K562 (cell line): Measurements from ENCODE around the gene RPL28. TPM values are rescaled to one million over a fixed set of nuclear protein-coding genes. Genes with fewer than 3 reads are reported as not detected.

Source experiments
- ATAC-seq: fragments of 200-7000 bp; cut with Tn5 transposase; 3 replicates; pipeline ENCODE4 v1.9.1; 2020; ENCODE audit warnings: moderate library complexity
- BruUV-seq: library from RNA; stranded (reverse); fragments of 400-500 nt; replicated peaks from 2 replicates; lab custom pipeline; 2021; lab: Mats Ljungman, UMichigan
- CTCF ChIA-PET: fragments of 300-600 bp; formaldehyde crosslinking; extraction: SDS; loops from one replicate; lab custom pipeline; 2021; ENCODE audit warnings: low intra/inter-chr PET ratio; lab: Yijun Ruan, JAX
- POLR2A ChIA-PET: fragments of 300-600, 350-650 bp; sonication (Branson Sonifier 250); formaldehyde crosslinking; extraction: SDS; loops from one replicate; lab custom pipeline; 2021; ENCODE audit warnings: antibody characterized with exemption, inconsistent platforms; lab: Yijun Ruan, JAX
- DNase-seq, 4 experiments: peaks; one replicate each; pipeline versions ENCODE4 v3.0.0 to v3.0.0-alpha.2; 2011 to 2018; ENCODE audit warnings: low spot score in 3 of 4, mixed read lengths in 3 of 4; ENCODE audit errors: extremely low read depth in 1 of 4
- FAIRE-seq: peaks from 2 replicates; lab custom pipeline; 2011; peaks lifted over from hg19 to GRCh38; lab: Jason Lieb, UNC
- H2AFZ ChIP-seq: 2 replicates; pipeline ENCODE4 v1.6.0; 2011; ENCODE audit warnings: low read depth, low read length, control low read depth, inconsistent platforms
- H3K27ac ChIP-seq: fragments of 200-600 bp; 3 replicates; pipeline ENCODE4 v1.8.0; 2011; ENCODE audit warnings: low read depth, mild to moderate bottlenecking, control low read depth, inconsistent platforms, low read length, moderate library complexity, mixed read lengths; ENCODE audit errors: extremely low read depth
- H3K27me3 ChIP-seq, 2 experiments: fragments of 300-600 bp in 1 of 2; 2 replicates in 1 of 2; 3 replicates in 1 of 2; pipeline versions ENCODE4 v1.6.0 to v1.8.0; 2011; ENCODE audit warnings: inconsistent platforms in 2 of 2, low read length in 2 of 2, mild to moderate bottlenecking in 1 of 2, mixed read lengths in 1 of 2, moderate library complexity in 1 of 2; ENCODE audit not compliant: control insufficient read depth in 2 of 2, insufficient read depth in 2 of 2
- H3K36me3 ChIP-seq: fragments of 300-600 bp; 3 replicates; pipeline ENCODE4 v1.8.0; 2011; ENCODE audit warnings: mild to moderate bottlenecking, low read length, inconsistent platforms; ENCODE audit not compliant: control insufficient read depth, insufficient read depth
- H3K4me1 ChIP-seq, 2 experiments: fragments of 200-600 bp in 1 of 2; replicated peaks in 1 of 2; 2 replicates in 1 of 2; 3 replicates in 1 of 2; pipeline versions ENCODE4 v1.5.1 to v1.8.0; 2011; ENCODE audit warnings: inconsistent platforms in 2 of 2, low read length in 2 of 2, mild to moderate bottlenecking in 1 of 2, mixed read lengths in 1 of 2, moderate library complexity in 1 of 2; ENCODE audit not compliant: control insufficient read depth in 2 of 2, insufficient read depth in 2 of 2
- H3K4me2 ChIP-seq: 2 replicates; pipeline ENCODE4 v1.6.1; 2011; ENCODE audit warnings: low read length, control low read depth, inconsistent platforms, mixed read lengths; ENCODE audit not compliant: insufficient read depth
- H3K4me3 ChIP-seq: fragments of 200-600 bp; sonication (generic), shearing (Covaris generic); 2 replicates; pipeline ENCODE4 v1.5.1; 2016; ENCODE audit warnings: control low read depth, inconsistent platforms
- H3K79me2 ChIP-seq: fragments of 200-600 bp; 3 replicates; pipeline ENCODE4 v1.8.0; 2011; ENCODE audit warnings: low read length, inconsistent platforms; ENCODE audit not compliant: control insufficient read depth, insufficient read depth
- H3K9ac ChIP-seq, 2 experiments: 2 replicates each; pipeline versions ENCODE4 v1.6.0 to v1.6.1; 2011; ENCODE audit warnings: low read depth in 2 of 2, low read length in 2 of 2, control low read depth in 1 of 2, inconsistent platforms in 1 of 2, mild to moderate bottlenecking in 1 of 2, mixed read lengths in 1 of 2; ENCODE audit not compliant: insufficient read depth in 1 of 2
- H3K9me1 ChIP-seq: one replicate; pipeline ENCODE4 v1.6.0; 2011; ENCODE audit warnings: inconsistent platforms, mild to moderate bottlenecking, low read length, moderate library complexity; ENCODE audit not compliant: control insufficient read depth, insufficient read depth
- H3K9me3 ChIP-seq: replicated peaks from 2 replicates; pipeline ENCODE4 v1.5.1; 2011; ENCODE audit warnings: low read depth, low read length, inconsistent platforms; ENCODE audit not compliant: control insufficient read depth, insufficient read depth
- H4K20me1 ChIP-seq: replicated peaks from 2 replicates; pipeline ENCODE4 v1.6.1; 2011; ENCODE audit warnings: low read length, inconsistent platforms, mixed read lengths; ENCODE audit not compliant: control insufficient read depth, insufficient read depth
- CBX3 ChIP-seq, 2 experiments: IDR thresholded peaks; 1 replicate in 1 of 2; 2 replicates in 1 of 2; pipeline ENCODE4 v1.6.1; 2012; ENCODE audit warnings: inconsistent platforms in 2 of 2, low read length in 2 of 2, borderline replicate concordance in 1 of 2, control low read depth in 1 of 2
- EGR1 ChIP-seq: fragments of 450-650 bp; conservative IDR thresholded peaks from 2 replicates; pipeline ENCODE4 v1.6.1; 2017; ENCODE audit warnings: mild to moderate bottlenecking
- FOS ChIP-seq: IDR thresholded peaks from 3 replicates; pipeline ENCODE4 v1.6.1; 2011; ENCODE audit not compliant: insufficient read length; ENCODE audit errors: extremely low read depth
- GTF2A2 ChIP-seq: IDR thresholded peaks from 2 replicates; pipeline ENCODE4 v1.6.1; 2016; ENCODE audit warnings: mild to moderate bottlenecking, missing genetic modification characterization, missing compliant biosample characterization
- NCOA1 ChIP-seq: fragments of 450-650 bp; IDR thresholded peaks from 2 replicates; pipeline ENCODE4 v1.6.1; 2016; ENCODE audit warnings: low read depth
- RBM34 ChIP-seq: fragments of 200-400 bp; formaldehyde crosslinking; IDR thresholded peaks from 2 replicates; pipeline ENCODE4 v1.6.1; 2018; ENCODE audit warnings: low read length, borderline replicate concordance; ENCODE audit not compliant: insufficient read depth
- TBP ChIP-seq: optimal IDR thresholded peaks from 2 replicates; pipeline ENCODE3; 2011; ENCODE audit warnings: low read depth, low read length, improper control_type of control experiment
- ZNF212 ChIP-seq: fragments of 450-650 bp; formaldehyde crosslinking; IDR thresholded peaks from 2 replicates; pipeline ENCODE4 v1.4.0; 2020; ENCODE audit warnings: mild to moderate bottlenecking
- ZNF785 ChIP-seq: fragments of 250-450 bp; sonication (Bioruptor Pico); IDR thresholded peaks from 2 replicates; pipeline ENCODE4 v1.4.0; 2020; ENCODE audit warnings: mild to moderate bottlenecking
- WGBS: fragments of 100-300 bp; shearing (Covaris generic); methylation state at CpG from one replicate; pipeline ENCODE4 v1.1.6; 2016; ENCODE audit warnings: low coverage, mixed read lengths; ENCODE audit not compliant: insufficient coverage; ENCODE audit errors: missing lambda C conversion rate; 5-methylcytosine and 5-hydroxymethylcytosine counted together
- in situ Hi-C: fragments of 300-500 bp; cut with MboI; formaldehyde crosslinking; loops from 4 replicates; pipeline ENCODE4 v1.15.0; 2018; ENCODE audit warnings: inconsistent platforms, mixed read lengths
- intact Hi-C: fragments of 100-400 bp; cut with micrococcal nuclease; formaldehyde crosslinking; loops from 2 replicates; pipeline ENCODE4 v1.14.2; 2022
- polyA plus RNA-seq, 8 experiments: library from polyadenylated mRNA; depleted of rRNA in 4 of 8; stranded (reverse) in 5 of 8; unstranded in 3 of 8; fragments of >200 nt; fragmentation: Nextera tagmentation in 2 of 8; fragmentation: Illumina TruSeq in 1 of 8; extraction: Ambion mirVana in 2 of 8; extraction: Trizol in 1 of 8; gene quantifications; 2 replicates each; pipeline versions ENCODE4 v1.2.1 to v1.2.3, GENCODE V29; 2011 to 2014; ENCODE audit warnings: inconsistent platforms in 1 of 8, missing spikeins in 1 of 8
- total RNA-seq, 7 experiments: library from RNA; depleted of rRNA in 6 of 7; stranded (reverse); fragments of >200 nt in 6 of 7; fragmentation: Illumina TruSeq in 2 of 7; extraction: Trizol in 2 of 7; gene quantifications; 2 replicates each; pipeline versions ENCODE4 v1.2.1 to v1.2.3, GENCODE V29; 2011 to 2021; ENCODE audit warnings: low replicate concordance in 1 of 7
- TF ChIP-seq, protein P1 (sequence below): fragments of 450-650 bp; IDR thresholded peaks from 2 replicates; pipeline ENCODE4 v1.6.1; 2017; ENCODE audit warnings: antibody characterized with exemption, mild to moderate bottlenecking
- TF ChIP-seq, protein P2 (sequence below): fragments of 250-450 bp; sonication (Bioruptor Pico); IDR thresholded peaks from 2 replicates; pipeline ENCODE4 v1.8.0; 2022; ENCODE audit warnings: inconsistent platforms
- TF ChIP-seq, protein P3 (sequence below), 3 experiments: fragments of 200-800 bp in 1 of 3; sonication (Bioruptor generic) in 1 of 3; sonication (generic) in 1 of 3; formaldehyde crosslinking in 1 of 3; IDR thresholded peaks; 2 replicates each; pipeline versions ENCODE4 v1.6.1 to v1.8.0; 2016 to 2022; ENCODE audit warnings: mild to moderate bottlenecking in 2 of 3, missing compliant biosample characterization in 2 of 3, missing genetic modification characterization in 2 of 3, missing genetic modification reagents in 1 of 3

RPL28 gene
- total and polyA plus RNA-seq, 9 of the 15 experiments (the other 6 are each of a cell fraction or from before 2014, with no cell fraction given) = 124 to 3,106 (median 622) TPM

DNA sequence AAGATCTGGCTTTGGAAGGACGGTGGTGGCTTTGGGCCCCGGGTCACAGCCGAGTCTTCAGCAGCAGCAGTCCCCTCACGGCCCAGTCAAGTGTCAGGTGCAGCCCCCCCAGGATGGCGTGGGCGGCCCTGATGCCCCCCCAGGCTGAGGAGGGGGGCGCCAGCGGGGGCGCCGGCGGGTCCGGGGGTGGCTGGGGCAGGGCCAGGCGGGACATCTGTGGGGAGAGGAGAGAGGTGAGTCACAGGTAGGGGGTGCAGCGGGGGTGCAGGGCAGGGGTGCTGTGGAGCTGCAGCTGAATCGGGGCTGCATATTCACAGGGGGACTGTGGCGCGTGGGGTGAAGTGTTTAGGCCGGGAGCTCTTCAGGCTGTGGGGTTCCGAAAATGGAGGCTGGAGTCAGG is 19.8 kb upstream of the RPL28 start:
- intact Hi-C loops (no loop called here), in situ Hi-C loops (no loop called here)
- FAIRE-seq = no peak
- TF ChIP-seq, protein P1, sequence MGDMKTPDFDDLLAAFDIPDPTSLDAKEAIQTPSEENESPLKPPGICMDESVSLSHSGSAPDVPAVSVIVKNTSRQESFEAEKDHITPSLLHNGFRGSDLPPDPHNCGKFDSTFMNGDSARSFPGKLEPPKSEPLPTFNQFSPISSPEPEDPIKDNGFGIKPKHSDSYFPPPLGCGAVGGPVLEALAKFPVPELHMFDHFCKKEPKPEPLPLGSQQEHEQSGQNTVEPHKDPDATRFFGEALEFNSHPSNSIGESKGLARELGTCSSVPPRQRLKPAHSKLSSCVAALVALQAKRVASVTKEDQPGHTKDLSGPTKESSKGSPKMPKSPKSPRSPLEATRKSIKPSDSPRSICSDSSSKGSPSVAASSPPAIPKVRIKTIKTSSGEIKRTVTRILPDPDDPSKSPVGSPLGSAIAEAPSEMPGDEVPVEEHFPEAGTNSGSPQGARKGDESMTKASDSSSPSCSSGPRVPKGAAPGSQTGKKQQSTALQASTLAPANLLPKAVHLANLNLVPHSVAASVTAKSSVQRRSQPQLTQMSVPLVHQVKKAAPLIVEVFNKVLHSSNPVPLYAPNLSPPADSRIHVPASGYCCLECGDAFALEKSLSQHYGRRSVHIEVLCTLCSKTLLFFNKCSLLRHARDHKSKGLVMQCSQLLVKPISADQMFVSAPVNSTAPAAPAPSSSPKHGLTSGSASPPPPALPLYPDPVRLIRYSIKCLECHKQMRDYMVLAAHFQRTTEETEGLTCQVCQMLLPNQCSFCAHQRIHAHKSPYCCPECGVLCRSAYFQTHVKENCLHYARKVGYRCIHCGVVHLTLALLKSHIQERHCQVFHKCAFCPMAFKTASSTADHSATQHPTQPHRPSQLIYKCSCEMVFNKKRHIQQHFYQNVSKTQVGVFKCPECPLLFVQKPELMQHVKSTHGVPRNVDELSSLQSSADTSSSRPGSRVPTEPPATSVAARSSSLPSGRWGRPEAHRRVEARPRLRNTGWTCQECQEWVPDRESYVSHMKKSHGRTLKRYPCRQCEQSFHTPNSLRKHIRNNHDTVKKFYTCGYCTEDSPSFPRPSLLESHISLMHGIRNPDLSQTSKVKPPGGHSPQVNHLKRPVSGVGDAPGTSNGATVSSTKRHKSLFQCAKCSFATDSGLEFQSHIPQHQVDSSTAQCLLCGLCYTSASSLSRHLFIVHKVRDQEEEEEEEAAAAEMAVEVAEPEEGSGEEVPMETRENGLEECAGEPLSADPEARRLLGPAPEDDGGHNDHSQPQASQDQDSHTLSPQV = no peak
- TF ChIP-seq NCOA1 (no peak), GTF2A2 (tag) (no peak), ZNF212 (CRISPR knock-in tag) (no peak), ZNF785 (CRISPR knock-in tag) (no peak), CBX3 (IDR thresholded peaks at IDR 0.05; ENCODE audit: borderline replicate concordance in 1 of 2, low read length in 2 of 2) (no peak), TBP (no peak), EGR1 (peak; percentile 72), FOS (no peak), RBM34 (no peak)
- TF ChIP-seq, protein P2, sequence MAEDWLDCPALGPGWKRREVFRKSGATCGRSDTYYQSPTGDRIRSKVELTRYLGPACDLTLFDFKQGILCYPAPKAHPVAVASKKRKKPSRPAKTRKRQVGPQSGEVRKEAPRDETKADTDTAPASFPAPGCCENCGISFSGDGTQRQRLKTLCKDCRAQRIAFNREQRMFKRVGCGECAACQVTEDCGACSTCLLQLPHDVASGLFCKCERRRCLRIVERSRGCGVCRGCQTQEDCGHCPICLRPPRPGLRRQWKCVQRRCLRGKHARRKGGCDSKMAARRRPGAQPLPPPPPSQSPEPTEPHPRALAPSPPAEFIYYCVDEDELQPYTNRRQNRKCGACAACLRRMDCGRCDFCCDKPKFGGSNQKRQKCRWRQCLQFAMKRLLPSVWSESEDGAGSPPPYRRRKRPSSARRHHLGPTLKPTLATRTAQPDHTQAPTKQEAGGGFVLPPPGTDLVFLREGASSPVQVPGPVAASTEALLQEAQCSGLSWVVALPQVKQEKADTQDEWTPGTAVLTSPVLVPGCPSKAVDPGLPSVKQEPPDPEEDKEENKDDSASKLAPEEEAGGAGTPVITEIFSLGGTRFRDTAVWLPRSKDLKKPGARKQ (CRISPR knock-in tag) = no peak
- TF ChIP-seq, protein P3, sequence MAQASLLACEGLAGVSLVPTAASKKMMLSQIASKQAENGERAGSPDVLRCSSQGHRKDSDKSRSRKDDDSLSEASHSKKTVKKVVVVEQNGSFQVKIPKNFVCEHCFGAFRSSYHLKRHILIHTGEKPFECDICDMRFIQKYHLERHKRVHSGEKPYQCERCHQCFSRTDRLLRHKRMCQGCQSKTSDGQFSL (CRISPR knock-in tag; IDR thresholded peaks at IDR 0.05) = 0 out of 2 replicates have a peak, but pooled peaks have one; percentile 31
- TF ChIP-seq, protein P3 (tag; IDR thresholded peaks at IDR 0.05) = no peak
- peaks cover 0 to 59% of the 10 kb centered on the region in 2 experiments; a peak in 3 of 5 replicates for H3K4me1 ChIP-seq
- POLR2A ChIA-PET = interaction anchor here (0.7 to 1.3 kb wide), 2 partner anchors 11 to 22 kb away, joined by 4 to 5 read pairs; no protein-coding TSS in a partner anchor
- no peak for DNase-seq
- no TSS peak for BruUV-seq
- no peak overlapping the region for H3K4me2 ChIP-seq
- no peaks in the 10 kb centered on the region for H3K79me2 ChIP-seq
- no peaks in the 10 kb centered on the region for H3K9me3 ChIP-seq
- H3K36me3 ChIP-seq = no peaks in the 10 kb centered on the region
- peaks cover 10% of the 10 kb centered on the region in 2 experiments; a peak in 3 of 5 replicates for H3K27me3 ChIP-seq
- ATAC-seq = no peak
- no peak overlapping the region for H3K27ac ChIP-seq
- no peak overlapping the region for H2AFZ ChIP-seq
- WGBS = 41% methylated on average over 5 of the region's 19 CpGs
- CTCF ChIA-PET = interaction anchor here (1.2 kb wide), 1 partner anchor 9 kb away, joined by 5 read pairs; no protein-coding TSS in a partner anchor
- H4K20me1 ChIP-seq = 0 out of 2 replicates have a peak, but pooled peaks cover 3% of the 10 kb centered on the region
- no peak overlapping the region for H3K4me3 ChIP-seq
- H3K9me1 ChIP-seq = no peaks in the 10 kb centered on the region
- H3K9ac ChIP-seq = 0 out of 4 replicates have a peak overlapping the region, but pooled peaks of 1 of the 2 experiments have one; percentile 52
